GM23248 (cell line): ENCODE data around the gene MTFR1L.

ENCODE experiments used
- EZH2 ChIP-seq: fragments of 200-600 bp; sonication (generic); IDR thresholded peaks from 2 replicates; pipeline ENCODE4 v1.6.1; 2018; ENCODE audit warnings: antibody characterized with exemption, mild to moderate bottlenecking; ENCODE audit not compliant: insufficient read depth, poor library complexity, severe bottlenecking
- EZH2phosphoT487 ChIP-seq: fragments of 200-600 bp; sonication (generic); IDR thresholded peaks from 2 replicates; pipeline ENCODE4 v1.6.1; 2018; ENCODE audit warnings: antibody characterized with exemption, moderate library complexity, mild to moderate bottlenecking, low read depth; ENCODE audit not compliant: insufficient read depth

- TF ChIP-seq EZH2 (no peak), EZH2phosphoT487 (no peak)
These were observed 22.8 kb upstream of the MTFR1L start for GRCh38 chr1:25796811-25797458.
